ENCODE data around the gene NAE1. TPM values are rescaled to one million over a fixed set of nuclear protein-coding genes. Genes with fewer than 3 reads are reported as not detected.
A peak's percentile ranks its signal among the peaks of the same experiment; 100 is the strongest.
"Not testable (repeated sequence)": the region's sequence is repeated elsewhere in the genome, so short reads cannot be mapped to it uniquely, and the experiment has no call there.

NAE1 gene
- total RNA-seq: 10 to 100 TPM; 76.5 to 78.2 TPM

DNA sequence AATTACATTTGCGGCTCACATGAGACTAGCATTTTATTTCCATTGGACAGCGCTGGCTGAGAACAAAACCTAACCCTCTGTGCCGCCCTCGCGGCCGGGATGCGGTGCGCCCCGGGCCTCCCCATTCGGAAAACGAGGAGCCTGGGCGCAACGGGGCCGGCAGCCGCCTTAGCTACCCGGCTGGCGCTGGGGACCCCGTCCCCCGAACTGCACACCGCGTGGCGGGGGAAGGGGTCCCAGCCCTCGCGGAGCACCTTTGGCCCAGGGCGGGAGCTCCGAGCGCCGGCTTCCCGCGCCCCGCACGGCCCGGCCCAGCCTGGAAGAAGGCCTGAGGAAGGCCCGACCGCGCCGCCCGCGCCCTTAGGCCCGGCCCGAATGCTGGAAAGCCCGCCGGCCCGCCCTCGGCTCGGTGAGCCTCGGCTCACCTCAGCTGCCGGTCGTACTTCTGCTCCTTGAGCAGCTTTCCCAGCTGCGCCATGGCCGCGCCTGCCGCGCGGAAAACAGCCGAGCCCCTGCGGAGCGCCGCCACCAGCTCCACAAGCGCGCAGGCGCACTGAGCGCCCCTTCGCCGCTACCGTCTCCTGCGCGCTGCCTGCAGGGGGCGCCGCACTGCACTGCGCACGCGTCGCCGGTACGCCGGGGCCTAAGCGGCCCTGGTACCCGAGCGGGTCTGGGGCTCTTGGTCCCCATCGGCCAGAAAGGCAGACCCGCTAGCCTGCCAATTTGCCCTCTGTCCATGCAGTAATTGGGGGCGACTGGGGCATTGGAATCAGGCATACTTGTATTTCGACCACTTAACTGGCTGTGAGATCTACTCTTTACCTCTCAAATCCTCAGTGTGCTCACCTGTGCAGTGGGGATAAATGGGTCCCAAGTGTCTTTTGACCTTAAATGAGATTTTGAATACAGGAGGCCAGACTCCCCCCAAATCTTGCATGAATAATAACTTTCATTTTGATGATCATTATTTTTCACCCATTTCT, at the start of gene NAE1:
Gene NAE1, minus strand, starts transcription at position 555 of the 983 bp plus-strand sequence. Its CDS starts 77 bp downstream, at position 478.
- Mint-ChIP-seq H3K27me3 (no peaks in the 10 kb centered on the region), H3K9me3 (no peaks in the 10 kb centered on the region), H3K4me3 (peak within 1 kb of the TSS; percentile 73), H3K4me1 (peaks cover 41% of the 10 kb centered on the region), H3K27ac (peak within 1 kb of the TSS; percentile 63), H3K36me3 (ENCODE audit: low read depth) (peaks cover 25% of the 10 kb centered on the region)
- ChIA-PET POLR2A (interaction anchor here (0.6 to 4.7 kb wide), 23 partner anchors 12 to 310 kb away, joined by 3 to 37 read pairs (median 3); partner anchors contain the start of genes CA7, CKLF, DYNC1LI2 and PDP2), CTCF (interaction anchor here (0.6 to 5.2 kb wide), 70 partner anchors 8 to 432 kb away, joined by 3 to 125 read pairs (median 5); partner anchors contain the start of genes CA7, CIAO2B, CKLF and DYNC1LI2)
- DNase-seq: peak; percentile 90

- DNase-seq: peak; percentile 57
- no peaks in the 10 kb centered on the region for H3K27me3 Mint-ChIP-seq
- H3K4me3 Mint-ChIP-seq: no peak overlapping the region
- POLR2A ChIA-PET: no interaction called here
- CTCF ChIA-PET: interaction anchor here (0.7 to 1.5 kb wide), 2 partner anchors 10 to 47 kb away, joined by 3 to 6 read pairs; partner anchors contain the start of gene NAE1
- H3K36me3 Mint-ChIP-seq (ENCODE audit: low read depth): peaks cover 9% of the 10 kb centered on the region
- H3K27ac Mint-ChIP-seq: peak overlapping the region; percentile 64
- peaks cover 65% of the 10 kb centered on the region for H3K4me1 Mint-ChIP-seq
- H3K9me3 Mint-ChIP-seq: peaks cover 3% of the 10 kb centered on the region
Observed at GRCh38 chr16:66878067-66878466, 47.3 kb upstream of the NAE1 start.

DNA sequence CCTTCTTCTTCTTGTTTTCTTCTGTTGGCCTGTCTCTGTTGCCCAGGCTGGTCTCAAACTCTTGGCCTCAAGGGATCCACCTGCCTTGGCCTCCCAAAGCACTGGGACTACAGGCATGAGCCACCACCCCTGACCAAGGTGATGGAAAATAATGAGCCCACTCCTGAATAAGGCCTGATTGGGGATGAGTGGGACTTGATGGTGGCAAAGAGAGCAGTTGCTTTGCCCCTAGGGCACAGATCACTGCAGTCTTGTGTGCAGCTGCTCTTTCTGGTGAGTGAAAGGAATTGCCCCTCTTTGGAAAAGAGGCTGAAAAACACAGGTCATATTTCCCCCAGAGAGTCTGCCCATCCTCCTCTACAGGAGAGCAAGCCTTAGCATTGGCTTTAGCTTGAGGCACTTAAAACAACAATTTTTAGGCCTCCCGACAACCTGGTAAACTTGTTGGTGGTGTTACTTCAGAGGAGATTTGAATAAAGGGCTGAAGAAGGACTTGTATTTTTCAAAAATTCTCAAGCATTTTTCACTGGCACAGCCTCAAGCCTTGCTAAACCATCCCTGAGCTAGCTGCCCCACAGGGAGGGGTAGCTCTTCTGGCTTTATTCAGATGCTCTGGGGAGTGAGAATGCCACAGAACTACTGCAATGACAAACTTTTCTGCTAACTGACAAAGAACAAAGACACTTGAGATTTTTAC, 43.5 kb upstream of the NAE1 start:
- peaks cover 3% of the 10 kb centered on the region for H3K9me3 Mint-ChIP-seq
- peak overlapping the region; percentile 97 for H3K27ac Mint-ChIP-seq
- no peaks in the 10 kb centered on the region for H3K27me3 Mint-ChIP-seq
- peak; percentile 40 for DNase-seq
- peaks cover 7% of the 10 kb centered on the region for H3K36me3 Mint-ChIP-seq (ENCODE audit: low read depth)
- H3K4me1 Mint-ChIP-seq: peaks cover 58% of the 10 kb centered on the region
- POLR2A ChIA-PET: interaction anchor here (1.2 to 4.0 kb wide), 7 partner anchors 14 to 311 kb away, joined by 3 to 37 read pairs (median 4); partner anchors contain the start of genes CIAO2B, CMTM3 and NAE1
- CTCF ChIA-PET: interaction anchor here (0.7 to 2.3 kb wide), 8 partner anchors 12 to 687 kb away, joined by 3 to 27 read pairs (median 4); partner anchors contain the start of gene NAE1
- H3K4me3 Mint-ChIP-seq: peak overlapping the region; percentile 37

- Mint-ChIP-seq H3K36me3 (ENCODE audit: low read depth) (peaks cover 7% of the 10 kb centered on the region), H3K4me3 (no peak overlapping the region), H3K27ac (peak overlapping the region; percentile 97), H3K9me3 (peaks cover 3% of the 10 kb centered on the region), H3K27me3 (no peaks in the 10 kb centered on the region), H3K4me1 (peaks cover 55% of the 10 kb centered on the region)
- ChIA-PET CTCF (interaction anchor here (0.7 to 2.3 kb wide), 24 partner anchors 8 to 321 kb away, joined by 3 to 58 read pairs (median 4); partner anchors contain the start of genes CKLF, FBXL8, NAE1 and PDP2), POLR2A (interaction anchor here (1.2 to 4.0 kb wide), 7 partner anchors 25 to 351 kb away, joined by 3 to 37 read pairs (median 5); partner anchors contain the start of genes CIAO2B, DYNC1LI2 and NAE1)
- no peak for DNase-seq
Observed at GRCh38 chr16:66873685-66874055, 42.9 kb upstream of the NAE1 start.

GRCh38 chr16:66872943-66873684, 42.3 kb upstream of the NAE1 start:
- ChIA-PET CTCF (interaction anchor here (0.6 to 1.8 kb wide), 30 partner anchors 9 to 321 kb away, joined by 3 to 58 read pairs (median 3); partner anchors contain the start of genes CKLF, FBXL8, NAE1 and PDP2), POLR2A (interaction anchor here (0.5 to 4.0 kb wide), 11 partner anchors 16 to 1173 kb away, joined by 3 to 37 read pairs (median 4); partner anchors contain the start of genes CIAO2B, DYNC1LI2 and NAE1)
- Mint-ChIP-seq H3K36me3 (ENCODE audit: low read depth) (peaks cover 7% of the 10 kb centered on the region), H3K9me3 (peaks cover 3% of the 10 kb centered on the region), H3K4me3 (peak overlapping the region; percentile 72), H3K4me1 (peaks cover 50% of the 10 kb centered on the region), H3K27ac (peak overlapping the region; percentile 82), H3K27me3 (no peaks in the 10 kb centered on the region)
- DNase-seq: peak; percentile 96

DNA sequence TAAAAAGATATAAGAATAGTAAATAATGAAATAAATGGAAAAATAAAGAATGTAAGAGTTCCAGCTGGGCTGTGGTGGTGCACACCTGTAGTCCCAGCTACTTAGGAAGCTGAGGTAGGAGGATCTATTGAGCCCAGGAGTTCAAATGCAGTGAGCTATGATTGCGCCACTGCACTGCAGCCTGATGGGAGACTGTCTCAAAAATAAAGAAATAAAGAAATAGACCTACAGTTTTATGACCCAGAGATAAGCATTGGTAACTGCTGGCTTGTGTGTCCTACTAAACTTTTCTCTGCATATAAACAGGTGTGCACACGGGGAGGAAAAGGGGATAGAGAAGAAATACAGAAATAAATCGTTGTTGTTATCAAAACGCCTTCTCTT, 41.8 kb upstream of the NAE1 start:
- no peak for DNase-seq
- ChIA-PET POLR2A (interaction anchor here (0.5 to 4.0 kb wide), 11 partner anchors 17 to 1174 kb away, joined by 3 to 37 read pairs (median 4); partner anchors contain the start of genes CIAO2B, DYNC1LI2 and NAE1), CTCF (interaction anchor here (0.6 to 1.8 kb wide), 29 partner anchors 9 to 320 kb away, joined by 3 to 58 read pairs (median 3); partner anchors contain the start of genes CKLF, FBXL8, NAE1 and PDP2)
- Mint-ChIP-seq H3K27me3 (no peaks in the 10 kb centered on the region), H3K4me1 (peaks cover 49% of the 10 kb centered on the region), H3K9me3 (peaks cover 3% of the 10 kb centered on the region), H3K36me3 (ENCODE audit: low read depth) (peaks cover 7% of the 10 kb centered on the region), H3K27ac (peak overlapping the region; percentile 82), H3K4me3 (peak overlapping the region; percentile 72)

GRCh38 chr16:66871840-66872239, 41.1 kb upstream of the NAE1 start:
- Mint-ChIP-seq H3K36me3 (ENCODE audit: low read depth) (peaks cover 7% of the 10 kb centered on the region), H3K9me3 (peaks cover 3% of the 10 kb centered on the region), H3K27ac (no peak overlapping the region), H3K4me1 (peaks cover 49% of the 10 kb centered on the region), H3K27me3 (no peaks in the 10 kb centered on the region), H3K4me3 (no peak overlapping the region)
- ChIA-PET POLR2A (interaction anchor here (4.0 kb wide), 1 partner anchor 41 kb away, joined by 37 read pairs; the partner anchor contains the start of gene NAE1), CTCF (interaction anchor here (0.6 to 1.8 kb wide), 5 partner anchors 10 to 120 kb away, joined by 3 to 58 read pairs (median 16); partner anchors contain the start of genes NAE1 and PDP2)
- no peak for DNase-seq

GRCh38 chr16:66871363-66871762, 40.6 kb upstream of the NAE1 start:
- POLR2A ChIA-PET: interaction anchor here (1.6 kb wide), 1 partner anchor 41 kb away, joined by 5 read pairs; the partner anchor contains the start of gene NAE1
- not testable (repeated sequence) for H3K36me3 Mint-ChIP-seq (ENCODE audit: low read depth); H3K27me3 Mint-ChIP-seq; H3K27ac Mint-ChIP-seq; DNase-seq; H3K4me3 Mint-ChIP-seq; H3K9me3 Mint-ChIP-seq
- peaks cover 47% of the 10 kb centered on the region for H3K4me1 Mint-ChIP-seq
- CTCF ChIA-PET: interaction anchor here (0.6 to 1.3 kb wide), 3 partner anchors 41 to 265 kb away, joined by 3 to 5 read pairs (median 4); partner anchors contain the start of genes DYNC1LI2 and NAE1

GRCh38 chr16:66869424-66869823, 38.6 kb upstream of the NAE1 start:
- Mint-ChIP-seq H3K4me1 (peaks cover 29% of the 10 kb centered on the region), H3K9me3 (no peaks in the 10 kb centered on the region), H3K4me3 (no peak overlapping the region), H3K36me3 (ENCODE audit: low read depth) (no peaks in the 10 kb centered on the region), H3K27ac (no peak overlapping the region), H3K27me3 (no peaks in the 10 kb centered on the region)
- CTCF ChIA-PET: interaction anchor here (0.9 to 5.0 kb wide), 11 partner anchors 8 to 463 kb away, joined by 3 to 125 read pairs (median 16); partner anchors contain the start of gene NAE1
- DNase-seq: no peak
- POLR2A ChIA-PET: interaction anchor here (2.8 kb wide), 1 partner anchor 39 kb away, joined by 27 read pairs; the partner anchor contains the start of gene NAE1

GRCh38 chr16:66863707-66864106, 32.9 kb upstream of the NAE1 start:
- peaks cover 4% of the 10 kb centered on the region for H3K4me1 Mint-ChIP-seq
- ChIA-PET POLR2A (no interaction called here), CTCF (interaction anchor here (1.6 kb wide), 1 partner anchor 9 kb away, joined by 7 read pairs; no protein-coding TSS in a partner anchor)
- H3K36me3 Mint-ChIP-seq (ENCODE audit: low read depth): no peaks in the 10 kb centered on the region
- DNase-seq: no peak
- H3K27me3 Mint-ChIP-seq: no peaks in the 10 kb centered on the region
- H3K27ac Mint-ChIP-seq: no peak overlapping the region
- H3K4me3 Mint-ChIP-seq: no peak overlapping the region
- H3K9me3 Mint-ChIP-seq: no peaks in the 10 kb centered on the region

DNA sequence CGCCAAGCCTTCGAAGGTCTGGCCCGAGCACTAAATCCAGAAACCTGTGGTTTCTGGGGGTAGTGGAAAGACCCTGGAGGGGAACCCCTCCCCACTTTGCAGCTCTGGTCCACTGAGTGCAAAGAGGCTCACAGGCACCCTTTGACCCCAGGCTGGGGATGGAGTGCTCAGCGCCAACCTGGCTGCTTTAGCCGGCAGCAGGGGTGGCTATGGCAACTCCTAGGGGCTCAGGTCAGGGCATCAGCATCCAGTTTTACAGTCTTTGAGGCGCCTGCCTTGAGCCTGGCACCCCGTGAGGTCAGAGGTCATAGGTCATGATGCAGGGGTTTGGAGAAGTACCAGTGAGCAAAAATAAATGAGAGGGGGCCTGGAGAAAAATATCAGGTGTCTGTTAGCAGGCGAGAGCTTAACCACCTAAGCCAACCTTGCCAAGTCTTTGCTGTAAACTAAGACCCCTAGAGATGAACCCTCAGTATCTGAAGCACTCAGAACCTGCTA, 31.3 kb upstream of the NAE1 start:
- no peak for DNase-seq
- Mint-ChIP-seq H3K9me3 (no peaks in the 10 kb centered on the region), H3K4me3 (no peak overlapping the region), H3K27ac (no peak overlapping the region), H3K4me1 (no peaks in the 10 kb centered on the region), H3K36me3 (ENCODE audit: low read depth) (no peaks in the 10 kb centered on the region), H3K27me3 (no peaks in the 10 kb centered on the region)
- CTCF ChIA-PET: interaction anchor here (0.8 to 2.0 kb wide), 4 partner anchors 11 to 132 kb away, joined by 3 to 12 read pairs (median 6); partner anchors contain the start of gene NAE1
- POLR2A ChIA-PET: no interaction called here

Measured in activated CD4-positive, alpha-beta memory T cell treated with anti-CD3 and anti-CD28 coated beads, Interleukin-2, amount 10 ng/mL, durations not matched to agents 7 days and 5 days (primary cell).